ENCODE data around the gene RNGTT. TPM values are rescaled to one million over a fixed set of nuclear protein-coding genes. Genes with fewer than 3 reads are reported as not detected.

Gene RNGTT
- total RNA-seq, 2 experiments from 2014 or later, result 11.6 to 12.4 TPM

- H3K27me3 ChIP-seq (ENCODE audit: control insufficient read depth in 1 of 2, insufficient read depth in 2 of 2, low read length in 2 of 2), result no peaks in the 10 kb centered on the region
- H3K4me3 ChIP-seq (ENCODE audit: low read length), result no peak overlapping the region
- DNase-seq, result no peak
- ATAC-seq (ENCODE audit: poor library complexity), result no peak
- Mint-ChIP-seq H3K4me1 (ENCODE audit: low read depth) (peaks cover 8% of the 10 kb centered on the region), H3K4me3 (no peak overlapping the region), H3K27ac (no peak overlapping the region), H3K27me3 (no peaks in the 10 kb centered on the region), H3K9me3 (peaks cover 9% of the 10 kb centered on the region), H3K36me3 (ENCODE audit: low read depth) (peaks cover 50% of the 10 kb centered on the region)
- ChIA-PET CTCF (no interaction called here), POLR2A (no interaction called here)
- H3K4me1 ChIP-seq (ENCODE audit: insufficient read depth, low read length), result no peaks in the 10 kb centered on the region
- no peaks in the 10 kb centered on the region for H3K9me3 ChIP-seq (ENCODE audit: control insufficient read depth in 1 of 2, insufficient read depth in 1 of 2, low read length in 2 of 2)
- H3K36me3 ChIP-seq (ENCODE audit: insufficient read depth, low read length), result no peaks in the 10 kb centered on the region
- intact Hi-C loops (cut with DNase I, micrococcal nuclease), result no loop called here
- no peak for TF ChIP-seq CTCF (IDR thresholded peaks at IDR 0.05)
- no peak overlapping the region for H3K27ac ChIP-seq (ENCODE audit: low read depth in 1 of 2, low read length in 2 of 2)
Observed at GRCh38 chr6:88650979-88651378, 312.4 kb downstream of the RNGTT start.

- no peak overlapping the region for H3K4me3 ChIP-seq (ENCODE audit: low read length)
- no peak for ATAC-seq (ENCODE audit: poor library complexity)
Observed at GRCh38 chr6:88650029-88650619, 313.3 kb downstream of the RNGTT start.

GRCh38 chr6:88641178-88641903 is 322.1 kb downstream of the RNGTT start:
- Histone ChIP-seq H3K4me3 (ENCODE audit: low read length) (no peak overlapping the region), H3K27ac (ENCODE audit: low read depth in 1 of 2, low read length in 2 of 2) (no peak overlapping the region), H3K27me3 (ENCODE audit: control insufficient read depth in 1 of 2, insufficient read depth in 2 of 2, low read length in 2 of 2) (no peaks in the 10 kb centered on the region), H3K36me3 (ENCODE audit: insufficient read depth, low read length) (no peaks in the 10 kb centered on the region), H3K4me1 (ENCODE audit: insufficient read depth, low read length) (no peaks in the 10 kb centered on the region), H3K9me3 (ENCODE audit: control insufficient read depth in 1 of 2, insufficient read depth in 1 of 2, low read length in 2 of 2) (no peaks in the 10 kb centered on the region)
- POLR2A ChIA-PET, result no interaction called here
- intact Hi-C loops (cut with DNase I, micrococcal nuclease), result no loop called here
- H3K4me3 Mint-ChIP-seq, result no peak overlapping the region
- DNase-seq, result no peak
- H3K36me3 Mint-ChIP-seq (ENCODE audit: low read depth), result no peaks in the 10 kb centered on the region
- no peak overlapping the region for H3K27ac Mint-ChIP-seq
- CTCF ChIA-PET, result interaction anchor here (1.5 kb wide), 1 partner anchor 15 kb away, joined by 3 read pairs; no protein-coding TSS in a partner anchor
- no peaks in the 10 kb centered on the region for H3K9me3 Mint-ChIP-seq
- H3K4me1 Mint-ChIP-seq (ENCODE audit: low read depth), result peaks cover 10% of the 10 kb centered on the region
- no peaks in the 10 kb centered on the region for H3K27me3 Mint-ChIP-seq
- TF ChIP-seq CTCF (IDR thresholded peaks at IDR 0.05), result no peak
- ATAC-seq (ENCODE audit: poor library complexity), result no peak

More at GRCh38 chr6:88650029-88650619, 313.3 kb downstream of the RNGTT start:
- no peaks in the 10 kb centered on the region for H3K27me3 Mint-ChIP-seq
- Histone ChIP-seq H3K4me1 (ENCODE audit: insufficient read depth, low read length) (no peaks in the 10 kb centered on the region), H3K27me3 (ENCODE audit: control insufficient read depth in 1 of 2, insufficient read depth in 2 of 2, low read length in 2 of 2) (no peaks in the 10 kb centered on the region), H3K36me3 (ENCODE audit: insufficient read depth, low read length) (no peaks in the 10 kb centered on the region), H3K9me3 (ENCODE audit: control insufficient read depth in 1 of 2, insufficient read depth in 1 of 2, low read length in 2 of 2) (no peaks in the 10 kb centered on the region), H3K27ac (ENCODE audit: low read depth in 1 of 2, low read length in 2 of 2) (no peak overlapping the region)
- DNase-seq, result no peak
- no peak for TF ChIP-seq CTCF (IDR thresholded peaks at IDR 0.05)
- intact Hi-C loops (cut with DNase I, micrococcal nuclease), result no loop called here
- peaks cover 43% of the 10 kb centered on the region for H3K36me3 Mint-ChIP-seq (ENCODE audit: low read depth)
- no peak overlapping the region for H3K4me3 Mint-ChIP-seq
- peaks cover 9% of the 10 kb centered on the region for H3K9me3 Mint-ChIP-seq
- no peak overlapping the region for H3K27ac Mint-ChIP-seq
- H3K4me1 Mint-ChIP-seq (ENCODE audit: low read depth), result peaks cover 8% of the 10 kb centered on the region
- POLR2A ChIA-PET, result no interaction called here
- CTCF ChIA-PET, result no interaction called here

Measured in CD4-positive, alpha-beta T cell (primary cell).